C4-2B (cell line): ENCODE data around the gene SHC2.

Experiments
- ZFX ChIP-seq: fragments of 450-650 bp; IDR thresholded peaks from 2 replicates; pipeline ENCODE4 v1.6.1; 2017
- TF ChIP-seq, protein P1 (sequence below): fragments of 450-650 bp; conservative IDR thresholded peaks from 2 replicates; pipeline ENCODE4 v1.5.1; 2017; ENCODE audit warnings: mild to moderate bottlenecking

- TF ChIP-seq, protein P1, sequence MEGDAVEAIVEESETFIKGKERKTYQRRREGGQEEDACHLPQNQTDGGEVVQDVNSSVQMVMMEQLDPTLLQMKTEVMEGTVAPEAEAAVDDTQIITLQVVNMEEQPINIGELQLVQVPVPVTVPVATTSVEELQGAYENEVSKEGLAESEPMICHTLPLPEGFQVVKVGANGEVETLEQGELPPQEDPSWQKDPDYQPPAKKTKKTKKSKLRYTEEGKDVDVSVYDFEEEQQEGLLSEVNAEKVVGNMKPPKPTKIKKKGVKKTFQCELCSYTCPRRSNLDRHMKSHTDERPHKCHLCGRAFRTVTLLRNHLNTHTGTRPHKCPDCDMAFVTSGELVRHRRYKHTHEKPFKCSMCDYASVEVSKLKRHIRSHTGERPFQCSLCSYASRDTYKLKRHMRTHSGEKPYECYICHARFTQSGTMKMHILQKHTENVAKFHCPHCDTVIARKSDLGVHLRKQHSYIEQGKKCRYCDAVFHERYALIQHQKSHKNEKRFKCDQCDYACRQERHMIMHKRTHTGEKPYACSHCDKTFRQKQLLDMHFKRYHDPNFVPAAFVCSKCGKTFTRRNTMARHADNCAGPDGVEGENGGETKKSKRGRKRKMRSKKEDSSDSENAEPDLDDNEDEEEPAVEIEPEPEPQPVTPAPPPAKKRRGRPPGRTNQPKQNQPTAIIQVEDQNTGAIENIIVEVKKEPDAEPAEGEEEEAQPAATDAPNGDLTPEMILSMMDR = no peak
- TF ChIP-seq ZFX = no peak
These were observed 38.5 kb downstream of the SHC2 start for GRCh38 chr19:422213-422916.
